Common myeloid progenitor, CD34-positive (primary cell): ENCODE measurements around the gene GNA14.
"Not testable (repeated sequence)": the region's sequence is repeated elsewhere in the genome, so short reads cannot be mapped to it uniquely, and the experiment has no call there.

Experiments used
- CTCF ChIA-PET: fragments of 350-600 bp; sonication (Branson Sonifier 250); formaldehyde crosslinking; loops from one replicate; lab custom pipeline; 2021; ENCODE audit warnings: antibody characterized with exemption; lab: Charles Lee
- POLR2A ChIA-PET: fragments of 350-600 bp; sonication (Branson Sonifier 250); formaldehyde crosslinking; loops from one replicate; lab custom pipeline; 2021; ENCODE audit warnings: antibody characterized with exemption; lab: Charles Lee
- DNase-seq, 3 donors: peaks; one replicate each; pipeline versions ENCODE4 v3.0.0 to v3.0.0-alpha.2; 2013
- H3K27ac ChIP-seq, 2 experiments: 1 replicate in 1 of 2; 2 replicates in 1 of 2; pipeline ENCODE4 v1.7.0; 2013; ENCODE audit warnings: inconsistent platforms in 2 of 2, low read length in 2 of 2, mild to moderate bottlenecking in 2 of 2, low read depth in 1 of 2, moderate library complexity in 1 of 2; ENCODE audit not compliant: severe bottlenecking in 2 of 2, insufficient read depth in 1 of 2, poor library complexity in 1 of 2
- H3K27me3 ChIP-seq, 5 experiments: replicated peaks in 2 of 5; 1 replicate in 3 of 5; 2 replicates in 2 of 5; pipeline versions ENCODE4 v1.6.1 to v1.7.0; 2013; ENCODE audit warnings: low read length in 4 of 5, mild to moderate bottlenecking in 2 of 5, moderate library complexity in 2 of 5, inconsistent platforms in 1 of 5; ENCODE audit not compliant: insufficient read depth in 5 of 5, control insufficient read depth in 4 of 5
- H3K36me3 ChIP-seq, 4 experiments: 1 replicate in 2 of 4; 2 replicates in 2 of 4; pipeline versions ENCODE4 v1.6.1 to v1.7.0; 2013; ENCODE audit warnings: low read length in 3 of 4, control low read depth in 1 of 4, mild to moderate bottlenecking in 1 of 4; ENCODE audit not compliant: control insufficient read depth in 4 of 4, insufficient read depth in 4 of 4
- H3K4me1 ChIP-seq, 4 experiments: 1 replicate in 3 of 4; 2 replicates in 1 of 4; pipeline versions ENCODE4 v1.6.1 to v1.7.1; 2013; ENCODE audit warnings: low read length in 3 of 4, mild to moderate bottlenecking in 3 of 4, control low read depth in 1 of 4, inconsistent platforms in 1 of 4, moderate library complexity in 1 of 4; ENCODE audit not compliant: control insufficient read depth in 4 of 4, insufficient read depth in 4 of 4; ENCODE audit errors: control extremely low read depth in 1 of 4
- H3K4me3 ChIP-seq, 7 experiments: 1 replicate in 4 of 7; 2 replicates in 3 of 7; pipeline versions ENCODE4 v1.5.1 to v1.7.0; 2013; ENCODE audit warnings: mild to moderate bottlenecking in 7 of 7, low read length in 6 of 7, moderate library complexity in 6 of 7, inconsistent platforms in 2 of 7, low read depth in 2 of 7, control low read depth in 1 of 7; ENCODE audit not compliant: insufficient read depth in 4 of 7, control insufficient read depth in 1 of 7; ENCODE audit errors: extremely low read depth in 1 of 7
- H3K9me3 ChIP-seq, 5 experiments: 1 replicate in 4 of 5; 2 replicates in 1 of 5; pipeline versions ENCODE4 v1.6.1 to v1.7.1; 2013; ENCODE audit warnings: low read length in 4 of 5, mild to moderate bottlenecking in 2 of 5, inconsistent platforms in 1 of 5, low read depth in 1 of 5, moderate library complexity in 1 of 5; ENCODE audit not compliant: control insufficient read depth in 4 of 5, insufficient read depth in 2 of 5; ENCODE audit errors: control extremely low read depth in 1 of 5
- WGBS: methylation state at CpG from one replicate; pipeline ENCODE4 v1.1.5; 2013; ENCODE audit not compliant: insufficient coverage; 5-methylcytosine and 5-hydroxymethylcytosine counted together

The GNA14 gene

DNA sequence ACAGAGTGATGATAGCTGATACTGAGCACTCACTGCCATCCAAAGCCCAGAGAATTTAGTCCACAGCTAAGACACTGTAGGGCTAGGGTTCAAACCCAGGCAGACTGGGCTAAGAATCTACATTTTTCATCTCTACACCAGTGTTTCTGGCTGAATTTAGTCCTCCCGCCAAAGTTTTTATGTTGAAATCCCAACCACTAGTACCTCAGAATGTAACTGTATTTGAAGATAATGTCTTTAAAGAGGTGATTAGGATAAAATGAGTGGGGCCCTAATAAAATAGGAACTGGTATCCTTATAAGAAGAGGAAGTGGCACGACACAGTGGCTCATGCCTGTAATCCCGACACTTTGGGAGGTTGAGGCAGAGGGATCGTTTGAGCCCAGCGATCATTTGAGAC, 4.3 kb downstream of the GNA14 start:
- no peak overlapping the region for H3K4me3 ChIP-seq
- H3K9me3 ChIP-seq: no peaks in the 10 kb centered on the region
- peaks cover 0 to 16% (median 14%) of the 10 kb centered on the region in 4 experiments for H3K4me1 ChIP-seq
- ChIA-PET CTCF (no interaction called here), POLR2A (no interaction called here)
- H3K36me3 ChIP-seq: no peaks in the 10 kb centered on the region
- DNase-seq: no peak
- H3K27ac ChIP-seq: no peak overlapping the region
- H3K27me3 ChIP-seq: peaks cover 2 to 38% (median 27%) of the 10 kb centered on the region in 5 experiments
- WGBS: 95% methylated on average over 3 of the region's 5 CpGs

DNA sequence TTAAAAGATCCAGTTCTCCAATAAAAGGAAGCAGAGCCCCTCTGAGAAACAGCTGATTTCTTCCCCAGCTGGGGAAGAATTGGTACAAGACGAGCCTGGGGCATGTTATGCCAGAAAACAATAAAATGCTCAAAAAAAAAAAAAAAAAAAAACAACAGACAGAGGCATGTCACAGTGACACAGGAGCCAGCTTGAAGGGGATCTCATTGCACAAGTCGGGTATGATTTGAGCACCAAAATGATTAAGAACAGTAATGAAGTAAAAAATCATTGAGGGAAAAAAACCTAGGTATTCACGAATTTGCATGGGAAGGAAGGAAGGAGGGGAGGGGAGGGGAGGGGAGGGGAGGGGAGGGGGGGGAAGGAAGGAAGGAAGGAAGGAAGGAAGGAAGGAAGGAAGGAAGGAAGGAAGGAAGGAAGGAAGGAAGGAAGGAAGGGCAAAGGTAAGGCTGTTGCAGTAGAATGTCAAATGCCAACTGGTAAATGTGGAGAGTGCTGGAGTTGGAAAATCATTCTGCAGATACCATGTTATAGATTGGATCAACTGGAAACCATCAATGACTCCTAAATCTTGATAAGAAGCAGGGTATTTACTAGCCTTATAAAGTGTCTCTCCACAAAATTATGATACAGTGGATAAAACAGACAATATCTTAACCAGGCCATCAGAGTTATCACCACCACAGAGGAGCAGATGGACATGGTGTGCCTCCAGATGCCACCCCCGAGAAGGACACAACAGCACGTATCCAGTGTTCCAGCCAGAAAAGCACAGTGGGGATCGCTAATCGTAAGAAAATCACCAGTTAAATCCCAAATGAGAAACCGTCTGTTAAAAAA, 7.2 kb downstream of the GNA14 start:
- DNase-seq: no peak
- no peaks in the 10 kb centered on the region for H3K9me3 ChIP-seq
- no peak overlapping the region for H3K4me3 ChIP-seq
- H3K36me3 ChIP-seq: no peaks in the 10 kb centered on the region
- H3K27ac ChIP-seq: no peak overlapping the region
- ChIA-PET CTCF (no interaction called here), POLR2A (no interaction called here)
- peaks cover 0 to 9% (median 4%) of the 10 kb centered on the region in 5 experiments for H3K27me3 ChIP-seq
- H3K4me1 ChIP-seq: no peaks in the 10 kb centered on the region
- WGBS: 96% methylated on average over 4 of the region's 8 CpGs

DNA sequence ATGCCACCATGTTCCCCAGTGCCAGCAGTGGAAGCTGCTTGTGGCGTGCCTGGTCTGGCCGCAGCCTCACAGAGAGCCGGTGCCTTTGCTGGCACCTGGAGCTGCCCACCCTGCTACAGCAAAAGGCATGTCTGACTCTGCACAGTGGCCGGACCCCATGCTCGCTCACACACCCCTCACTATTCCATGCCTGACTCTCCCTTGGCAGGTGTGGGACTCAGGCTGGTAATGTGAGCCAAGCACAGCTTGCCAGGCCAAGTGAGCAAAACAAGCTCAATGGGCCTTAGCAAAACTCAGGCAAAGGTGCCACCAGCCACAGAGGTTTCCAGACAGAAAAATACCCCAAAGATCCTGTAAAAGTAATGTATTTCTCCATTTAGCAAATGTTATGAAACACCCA, 15.5 kb downstream of the GNA14 start:
- ChIA-PET POLR2A (no interaction called here), CTCF (no interaction called here)
- Histone ChIP-seq H3K4me1 (no peaks in the 10 kb centered on the region), H3K36me3 (no peaks in the 10 kb centered on the region), H3K27me3 (no peaks in the 10 kb centered on the region), H3K4me3 (no peak overlapping the region), H3K27ac (no peak overlapping the region), H3K9me3 (no peaks in the 10 kb centered on the region)
- DNase-seq: no peak
- WGBS: 100% methylated on average over 2 of the region's 5 CpGs

DNA sequence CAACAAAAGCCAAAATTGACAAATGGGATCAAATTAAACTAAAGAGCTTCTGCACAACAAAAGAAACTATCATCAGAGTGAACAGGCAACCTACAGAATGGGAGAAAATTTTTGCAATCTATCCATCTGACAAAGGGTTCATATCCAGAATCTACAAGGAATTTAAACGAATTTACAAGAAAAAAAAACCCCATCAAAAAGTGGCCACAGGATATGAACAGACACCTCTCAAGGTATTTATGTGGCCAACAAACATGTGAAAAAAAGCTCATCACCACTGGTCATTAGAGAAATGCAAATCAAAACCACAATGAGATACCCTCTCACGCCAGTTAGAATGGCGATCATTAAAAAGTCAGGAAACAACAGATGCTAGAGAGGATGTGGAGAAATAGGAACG, 19.3 kb downstream of the GNA14 start:
- H3K9me3 ChIP-seq, POLR2A ChIA-PET, H3K36me3 ChIP-seq, H3K4me1 ChIP-seq, H3K27me3 ChIP-seq, H3K4me3 ChIP-seq, DNase-seq, H3K27ac ChIP-seq: not testable (repeated sequence)
- CTCF ChIA-PET: interaction anchor here (0.6 kb wide), 2 partner anchors 79 to 170 kb away, joined by 3 to 5 read pairs; no protein-coding TSS in a partner anchor
- 100% methylated on average over 1 of the region's 4 CpGs for WGBS

DNA sequence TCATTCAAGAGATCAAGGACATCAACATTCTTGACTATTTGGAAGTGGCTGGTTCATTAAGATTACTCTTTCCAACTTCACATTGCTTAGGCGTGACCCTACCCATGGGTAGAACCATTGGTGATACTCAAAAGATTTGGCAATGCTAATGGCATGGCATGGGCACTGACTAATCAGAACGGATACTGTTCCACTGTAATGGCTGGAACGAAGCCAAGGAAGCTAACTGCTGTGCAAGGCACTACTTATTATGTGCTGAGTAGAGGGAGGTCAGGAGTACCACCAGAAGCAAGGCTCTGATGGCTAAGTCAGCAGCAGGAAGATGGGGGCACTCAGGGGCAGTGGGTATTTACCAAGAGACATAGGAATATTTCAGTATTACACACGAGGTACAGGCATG, 31.9 kb downstream of the GNA14 start:
- ChIA-PET POLR2A (no interaction called here), CTCF (no interaction called here)
- DNase-seq: no peak
- H3K27ac ChIP-seq: no peak overlapping the region
- no peak overlapping the region for H3K4me3 ChIP-seq
- no peaks in the 10 kb centered on the region for H3K36me3 ChIP-seq
- no peaks in the 10 kb centered on the region for H3K9me3 ChIP-seq
- WGBS: 91% methylated on average over 4 of the region's 4 CpGs
- H3K27me3 ChIP-seq: no peaks in the 10 kb centered on the region
- no peaks in the 10 kb centered on the region for H3K4me1 ChIP-seq

DNA sequence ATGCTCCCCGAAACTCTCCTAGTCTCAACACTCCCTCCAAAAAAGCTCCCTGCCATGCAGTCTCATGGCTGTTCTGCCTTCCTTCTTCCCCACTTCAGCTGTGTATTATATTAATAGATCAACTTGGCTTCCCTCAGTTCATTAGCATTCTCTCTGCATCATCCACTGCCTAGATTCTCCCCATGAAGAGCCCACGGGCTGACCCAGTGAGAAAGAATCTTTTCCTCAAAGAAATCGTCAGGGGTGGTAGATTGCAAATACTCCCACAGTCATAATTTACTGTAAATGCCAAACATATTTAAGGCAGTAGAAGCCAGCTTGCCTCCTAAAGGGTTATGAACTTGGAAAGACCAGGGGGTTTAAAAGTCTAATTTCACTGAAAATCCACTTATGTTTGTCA, 33.5 kb downstream of the GNA14 start:
- 100% methylated on average over 1 of the region's 3 CpGs for WGBS
- Histone ChIP-seq H3K4me3 (no peak overlapping the region), H3K4me1 (no peaks in the 10 kb centered on the region), H3K27me3 (no peaks in the 10 kb centered on the region), H3K27ac (no peak overlapping the region), H3K36me3 (no peaks in the 10 kb centered on the region), H3K9me3 (peaks cover 0 to 1% (median 0%) of the 10 kb centered on the region in 5 experiments)
- DNase-seq: no peak
- POLR2A ChIA-PET: no interaction called here
- CTCF ChIA-PET: no interaction called here

DNA sequence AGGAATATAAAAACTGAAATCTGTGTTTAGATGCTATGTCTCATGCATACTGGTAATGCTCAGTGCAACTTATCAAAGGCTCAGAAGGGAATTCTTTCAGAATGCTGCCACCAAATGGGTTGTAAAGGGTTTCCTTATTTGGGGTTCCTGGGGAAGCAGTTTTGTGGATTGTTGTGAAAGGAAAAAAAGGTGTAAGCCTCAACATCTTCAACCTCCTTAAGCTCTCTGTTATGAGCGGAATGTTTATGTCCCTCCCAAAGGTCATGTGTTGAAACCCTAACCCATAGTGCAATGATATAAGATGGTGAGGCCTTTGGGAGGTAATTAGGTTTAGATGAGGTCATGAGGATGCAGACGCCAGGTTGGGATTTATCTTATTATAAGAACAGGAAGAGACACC, 41.6 kb downstream of the GNA14 start:
- no peaks in the 10 kb centered on the region for H3K36me3 ChIP-seq
- ChIA-PET POLR2A (no interaction called here), CTCF (no interaction called here)
- H3K27ac ChIP-seq: no peak overlapping the region
- WGBS: 100% methylated on average over 1 of the region's 2 CpGs
- H3K27me3 ChIP-seq: no peaks in the 10 kb centered on the region
- DNase-seq: no peak
- no peak overlapping the region for H3K4me3 ChIP-seq
- H3K4me1 ChIP-seq: no peaks in the 10 kb centered on the region
- H3K9me3 ChIP-seq: peaks cover 0 to 1% (median 0%) of the 10 kb centered on the region in 5 experiments
